GM10248 (cell line): ENCODE measurements around the gene DPYD.

Experiments
- CTCF ChIA-PET: fragments of 300-600 bp; sonication (Branson Sonifier 250); formaldehyde crosslinking; extraction: SDS; loops from one replicate; lab custom pipeline; 2021; ENCODE audit warnings: antibody characterized with exemption; lab: Yijun Ruan, JAX
- POLR2A ChIA-PET: fragments of 350-650 bp; sonication (Branson Sonifier 250); formaldehyde crosslinking; extraction: SDS; loops from one replicate; lab custom pipeline; 2020; ENCODE audit warnings: antibody characterized with exemption; lab: Yijun Ruan, JAX
- DNase-seq: peaks from one replicate; pipeline ENCODE4 v3.0.0; 2012; ENCODE audit errors: extremely low spot score
- CTCF ChIP-seq: IDR thresholded peaks from 2 replicates; pipeline ENCODE4 v1.5.1; 2012; ENCODE audit warnings: mild to moderate bottlenecking, low read depth; ENCODE audit errors: extremely low read depth, missing control alignments, control extremely low read depth

DPYD gene

GRCh38 chr1:97074771-97075170 lies 846.1 kb downstream of the DPYD start:
- no peak for DNase-seq
- ChIA-PET POLR2A (no interaction called here), CTCF (interaction anchor here (1.8 to 2.4 kb wide), 2 partner anchors 11 to 16 kb away, joined by 4 to 11 read pairs; no protein-coding TSS in a partner anchor)
- no peak for TF ChIP-seq CTCF

GRCh38 chr1:97073936-97074335 lies 846.9 kb downstream of the DPYD start:
- POLR2A ChIA-PET, result no interaction called here
- TF ChIP-seq CTCF, result no peak
- DNase-seq, result no peak
- CTCF ChIA-PET, result interaction anchor here (2.4 kb wide), 1 partner anchor 11 kb away, joined by 11 read pairs; no protein-coding TSS in a partner anchor

GRCh38 chr1:97073169-97073568 lies 847.7 kb downstream of the DPYD start:
- no peak for DNase-seq
- ChIA-PET CTCF (interaction anchor here (0.8 kb wide), 1 partner anchor 20 kb away, joined by 3 read pairs; no protein-coding TSS in a partner anchor), POLR2A (no interaction called here)
- no peak for TF ChIP-seq CTCF

- POLR2A ChIA-PET, result no interaction called here
- CTCF ChIA-PET, result interaction anchor here (1.3 to 1.6 kb wide), 2 partner anchors 21 to 104 kb away, joined by 3 read pairs; no protein-coding TSS in a partner anchor
- no peak for DNase-seq
- no peak for TF ChIP-seq CTCF
Observed at GRCh38 chr1:97071173-97071572, 849.7 kb downstream of the DPYD start.

- TF ChIP-seq CTCF, result no peak
- CTCF ChIA-PET, result no interaction called here
- no peak for DNase-seq
- POLR2A ChIA-PET, result no interaction called here
Observed at GRCh38 chr1:97070376-97070775, 850.5 kb downstream of the DPYD start.

- no peak for TF ChIP-seq CTCF
- ChIA-PET POLR2A (no interaction called here), CTCF (no interaction called here)
- DNase-seq, result no peak
Observed at GRCh38 chr1:97069312-97069711, 851.5 kb downstream of the DPYD start.

- TF ChIP-seq CTCF, result no peak
- DNase-seq, result no peak
- ChIA-PET CTCF (interaction anchor here (1.0 to 1.6 kb wide), 3 partner anchors 8 to 16 kb away, joined by 3 read pairs; no protein-coding TSS in a partner anchor), POLR2A (no interaction called here)
Observed at GRCh38 chr1:97066860-97067259, 854.0 kb downstream of the DPYD start.
